GM19397 (cell line): ENCODE results near the gene GYG2.
"Not testable (repeated sequence)": the region's sequence is repeated elsewhere in the genome, so short reads cannot be mapped to it uniquely, and the experiment has no call there.

ENCODE experiments used
- ATAC-seq: cut with Tn5 transposase; IDR thresholded peaks from one replicate; pipeline ENCODE4 v1.9.1; 2021; ENCODE audit warnings: mild to moderate bottlenecking, moderate library complexity; ENCODE audit not compliant: unreplicated experiment

Gene GYG2

DNA sequence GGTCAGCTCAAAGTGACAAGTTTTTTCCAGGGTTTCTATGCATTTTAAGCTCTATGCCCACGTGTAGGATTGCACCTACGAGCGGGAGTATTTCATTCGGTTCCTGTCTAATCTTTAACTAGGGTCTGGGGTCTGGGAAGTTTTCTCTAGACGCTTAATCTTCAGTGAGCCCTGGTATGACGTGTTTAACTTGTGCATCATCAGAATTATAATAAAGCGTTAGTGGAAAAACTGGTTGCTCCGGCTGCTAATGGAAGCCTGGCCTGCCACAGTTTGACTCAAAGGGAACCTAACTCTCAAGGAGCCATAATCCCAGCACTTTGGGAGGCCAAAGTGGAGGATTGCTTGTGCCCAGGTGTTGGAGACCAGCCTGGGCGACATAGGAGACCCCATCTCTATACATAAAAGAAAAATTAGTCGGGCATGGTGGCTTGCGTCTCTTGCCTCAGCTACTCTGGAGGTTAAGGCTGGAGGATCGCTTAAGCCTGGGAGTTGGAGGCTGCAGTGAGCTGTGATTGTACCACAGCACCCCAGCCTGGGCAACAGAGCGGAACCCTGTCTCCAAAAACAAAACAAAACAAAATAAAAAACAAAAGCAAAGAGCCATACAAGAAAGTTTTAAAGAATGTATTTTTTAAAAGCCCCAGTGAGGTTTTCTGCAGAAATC is 70.2 kb downstream of the GYG2 start:
- no peak for ATAC-seq

DNA sequence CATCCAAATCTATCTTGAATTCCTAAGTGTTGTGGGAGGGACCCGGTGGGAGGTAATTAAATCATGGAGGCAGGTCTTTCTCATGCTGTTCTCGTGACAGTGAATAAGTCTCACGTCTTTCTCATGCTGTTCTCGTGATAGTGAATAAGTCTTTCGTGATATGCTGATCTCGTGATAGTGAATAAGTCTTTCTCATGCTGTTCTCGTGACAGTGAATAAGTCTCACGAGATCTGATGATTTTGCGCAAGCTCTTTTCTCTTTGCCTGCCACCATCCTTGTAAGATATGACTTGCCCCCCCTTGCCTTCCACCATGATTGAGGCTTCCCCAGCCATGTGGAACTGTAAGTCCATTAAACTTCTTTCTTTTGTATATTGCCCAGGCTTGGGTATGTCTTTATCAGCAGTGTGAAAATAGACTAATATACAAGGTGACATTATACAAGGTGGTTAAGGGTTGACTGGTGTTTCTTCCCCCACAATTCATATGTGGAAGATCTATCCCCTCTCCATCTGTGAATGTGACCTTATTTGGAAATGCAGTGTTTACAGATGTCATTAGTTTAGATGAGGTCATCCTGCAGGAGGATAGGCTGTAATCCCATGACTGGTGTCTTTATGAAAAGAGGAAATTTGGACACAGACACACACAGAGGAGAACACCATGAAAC is 72.8 kb downstream of the GYG2 start:
- ATAC-seq = no peak

DNA sequence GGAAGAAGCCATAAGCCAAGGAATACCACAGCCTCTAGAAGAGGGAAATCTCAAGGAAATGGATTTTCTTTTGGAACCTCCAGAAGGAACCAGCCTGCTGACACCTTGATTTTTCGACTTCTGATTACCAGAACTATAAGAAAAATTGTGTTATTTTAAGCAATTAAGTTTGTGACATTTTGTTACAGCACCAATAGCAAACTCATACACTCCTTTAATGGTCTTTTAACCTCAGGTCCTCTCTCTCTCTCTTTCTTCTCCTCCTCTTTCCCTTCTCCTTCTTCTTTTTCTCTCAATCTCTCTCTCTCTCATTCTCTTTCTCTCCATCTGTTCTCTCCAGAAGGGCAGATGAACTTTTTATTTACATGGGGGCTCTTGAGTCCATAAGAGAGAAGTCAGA is 74.1 kb downstream of the GYG2 start:
- no peak for ATAC-seq

DNA sequence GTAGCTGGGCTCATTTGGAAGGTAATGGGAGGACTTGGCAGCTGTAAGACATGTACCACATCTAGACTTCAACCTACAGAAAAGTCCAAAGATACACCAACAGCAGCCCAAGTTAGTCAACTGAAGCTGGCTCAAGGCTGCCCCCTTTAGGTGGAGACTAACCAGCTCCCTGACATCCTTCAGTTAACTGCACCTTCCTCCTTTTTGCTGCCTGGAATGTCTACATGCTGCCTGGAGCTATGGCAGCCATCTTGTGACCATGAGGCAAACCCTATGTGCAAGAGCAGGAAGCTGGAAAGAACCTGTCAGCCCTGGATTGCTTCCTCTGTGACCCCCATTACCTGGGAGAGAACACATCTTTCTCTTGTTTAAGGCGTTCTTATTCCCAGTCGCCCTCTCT is 74.6 kb downstream of the GYG2 start:
- ATAC-seq = no peak

DNA sequence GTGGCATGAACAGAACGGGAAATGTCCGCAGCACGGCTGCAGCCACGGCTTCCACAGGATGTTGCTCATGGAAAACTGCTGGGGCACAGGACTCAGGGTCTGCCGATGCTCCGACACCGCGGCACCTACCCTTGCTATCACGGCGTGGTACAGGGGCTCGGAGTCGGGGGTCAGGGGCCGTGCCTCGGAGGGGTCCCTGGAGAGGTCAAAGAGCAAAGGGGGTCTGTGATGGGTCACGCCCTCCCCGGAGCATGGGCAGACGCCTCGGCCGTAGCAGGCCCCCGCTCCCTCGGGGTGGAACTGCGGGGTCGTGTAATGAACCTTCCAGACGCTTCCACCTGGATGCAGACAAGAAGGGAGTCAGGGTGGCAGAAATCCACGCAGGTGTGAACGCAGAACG is 78.6 kb downstream of the GYG2 start:
- no peak for ATAC-seq

DNA sequence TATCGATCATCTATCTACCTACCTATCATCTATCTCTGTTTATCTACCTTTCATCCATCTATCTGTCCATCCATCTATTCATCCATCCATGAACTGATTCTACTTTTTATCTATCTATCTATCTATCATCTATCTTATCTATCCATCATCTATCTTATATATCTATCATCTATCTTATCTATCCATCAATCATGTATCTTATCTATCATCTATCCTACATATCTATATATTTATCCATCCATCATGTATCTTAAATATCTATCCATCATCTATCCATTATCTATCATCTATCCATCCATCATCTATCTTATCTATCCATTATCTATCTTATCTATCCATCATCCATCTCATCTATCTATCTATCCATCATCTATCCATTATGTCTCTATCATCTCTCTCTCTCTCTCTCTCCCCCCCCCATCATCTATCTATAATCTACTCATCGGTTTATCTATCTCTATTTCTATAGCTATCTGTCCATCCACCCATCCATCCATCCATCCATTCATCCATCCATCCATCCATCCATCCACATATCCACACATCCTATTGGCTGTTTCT is 79.5 kb downstream of the GYG2 start:
- no peak for ATAC-seq

DNA sequence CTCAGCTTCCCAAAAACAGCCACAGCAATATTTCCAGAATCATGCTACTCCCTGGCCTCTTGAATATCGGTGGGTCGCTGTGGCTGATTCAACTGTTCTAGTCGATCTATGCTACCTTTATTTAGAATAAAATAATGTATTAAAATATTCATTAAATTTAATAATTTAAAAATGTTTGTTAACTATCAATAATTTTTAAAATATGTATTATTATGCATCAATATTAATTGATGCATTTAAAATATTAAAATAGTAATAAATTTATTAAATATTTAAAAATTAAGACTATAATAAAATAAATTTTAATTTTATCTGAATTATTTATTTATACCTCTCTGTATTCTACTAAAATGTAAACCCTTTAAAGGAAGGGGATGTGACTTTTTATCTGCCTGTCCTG is 81.4 kb downstream of the GYG2 start:
- no peak for ATAC-seq

DNA sequence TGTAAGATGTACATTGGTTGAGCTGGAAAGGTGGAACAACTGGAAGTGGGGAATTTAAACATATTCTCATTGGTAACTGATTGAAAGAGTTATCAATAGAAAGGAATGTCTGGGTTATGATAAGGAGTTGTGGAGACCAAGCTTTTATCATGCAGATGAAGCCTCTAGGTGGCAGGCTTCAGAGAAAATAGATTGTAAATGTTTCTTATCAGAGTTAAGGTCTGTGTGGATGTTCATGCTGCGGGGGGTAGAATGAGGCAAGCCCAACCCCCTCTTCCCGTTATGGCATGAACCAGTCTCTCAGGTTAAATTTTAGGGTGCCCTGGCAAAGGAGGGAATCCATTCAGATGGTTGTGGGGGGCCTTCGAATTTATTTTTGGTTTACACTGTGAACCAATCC is 84.4 kb downstream of the GYG2 start:
- ATAC-seq = no peak

DNA sequence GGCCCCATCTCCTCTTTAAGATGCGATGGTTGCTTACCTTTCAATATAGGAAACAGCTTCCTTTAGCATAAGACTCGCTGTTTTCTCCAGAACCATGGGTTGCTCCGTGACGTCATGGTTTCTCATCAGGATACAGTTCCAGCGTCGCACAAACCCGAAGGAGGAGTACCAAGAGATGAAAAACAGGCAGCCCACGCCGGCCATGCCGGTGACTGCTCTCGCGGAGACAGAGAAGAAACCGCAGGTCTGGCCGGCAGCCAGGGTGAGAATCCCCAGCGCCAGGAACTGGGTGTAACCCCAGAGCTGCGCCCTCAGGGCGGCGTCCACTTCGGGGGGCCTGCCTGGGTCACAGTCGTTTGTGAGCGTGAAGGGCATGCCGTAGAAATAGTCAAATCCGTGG is 89.0 kb downstream of the GYG2 start:
- ATAC-seq = no peak

DNA sequence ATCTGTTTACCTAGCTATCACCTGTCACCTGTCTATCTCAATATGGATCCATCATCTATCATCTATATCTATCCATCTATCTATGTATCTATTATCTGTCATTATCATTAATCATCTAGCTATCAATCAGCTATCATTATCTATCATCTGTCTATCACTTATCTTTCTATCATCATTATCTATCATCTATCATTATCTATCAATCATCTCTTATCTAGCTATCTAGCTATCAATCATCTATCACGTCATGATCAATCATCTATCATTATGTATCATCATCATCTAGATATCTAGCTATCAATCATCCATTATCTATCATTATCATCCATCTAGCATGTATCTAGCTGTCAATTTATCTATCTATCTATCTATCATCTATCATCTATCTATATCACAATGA is 92.5 kb downstream of the GYG2 start:
- ATAC-seq = no peak

DNA sequence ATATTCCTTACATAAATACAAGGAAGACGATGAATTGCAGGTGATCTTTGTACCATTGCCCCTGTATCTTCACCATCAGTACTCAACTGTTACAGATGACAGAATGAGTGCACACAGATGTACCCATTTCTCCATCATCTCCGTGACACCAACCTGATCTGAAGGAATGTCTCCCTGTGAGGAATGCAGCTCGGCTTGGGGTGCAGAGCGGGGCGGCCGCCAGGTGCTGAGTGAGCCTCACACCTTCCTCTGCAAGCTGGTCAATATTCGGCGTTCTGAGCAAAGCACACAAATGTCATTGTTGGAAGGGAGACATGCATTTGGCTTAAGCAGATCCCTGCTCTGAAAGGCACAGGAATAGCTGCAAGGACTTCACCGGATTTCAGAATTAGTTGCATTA is 93.0 kb downstream of the GYG2 start:
- ATAC-seq = no peak

DNA sequence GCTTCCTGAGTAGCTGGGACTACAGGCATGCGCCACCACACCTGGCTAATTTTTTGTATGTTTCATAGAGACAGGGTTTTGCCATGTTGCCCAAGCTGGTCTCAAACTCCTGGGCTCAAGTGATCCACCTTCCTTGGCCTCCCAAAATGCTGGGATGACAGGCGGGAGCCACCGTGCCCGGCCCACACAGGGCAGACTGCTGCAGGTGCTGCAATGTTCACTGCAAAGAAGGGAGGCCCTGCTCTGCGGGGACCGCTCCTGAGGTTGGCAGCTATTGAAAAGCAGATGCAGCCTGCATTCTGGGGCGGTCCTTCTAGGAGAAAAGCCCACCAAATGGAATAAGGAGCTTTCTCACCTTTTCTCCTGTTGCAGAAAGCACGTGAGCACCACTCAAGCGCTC is 95.4 kb downstream of the GYG2 start:
- ATAC-seq = no peak

DNA sequence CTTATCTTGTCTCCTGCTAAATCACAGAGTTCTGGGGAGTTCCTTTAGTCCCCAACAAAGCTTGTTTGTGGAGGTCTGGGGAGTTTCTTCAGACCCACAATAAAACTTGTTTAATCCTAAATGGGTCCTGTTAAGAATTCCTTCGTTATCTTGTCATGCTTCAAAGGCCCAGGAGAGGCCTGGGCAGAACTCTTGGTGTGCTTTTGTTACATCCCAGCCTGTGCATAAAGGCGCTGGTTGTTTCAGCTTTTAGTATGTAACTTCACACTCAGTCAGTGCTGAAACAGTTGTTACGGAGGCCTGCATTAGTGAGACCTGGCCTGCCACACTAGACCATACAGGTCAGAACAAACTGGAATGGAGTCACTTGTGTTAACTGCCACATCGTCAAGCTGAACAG is 97.5 kb downstream of the GYG2 start:
- not testable (repeated sequence) for ATAC-seq

DNA sequence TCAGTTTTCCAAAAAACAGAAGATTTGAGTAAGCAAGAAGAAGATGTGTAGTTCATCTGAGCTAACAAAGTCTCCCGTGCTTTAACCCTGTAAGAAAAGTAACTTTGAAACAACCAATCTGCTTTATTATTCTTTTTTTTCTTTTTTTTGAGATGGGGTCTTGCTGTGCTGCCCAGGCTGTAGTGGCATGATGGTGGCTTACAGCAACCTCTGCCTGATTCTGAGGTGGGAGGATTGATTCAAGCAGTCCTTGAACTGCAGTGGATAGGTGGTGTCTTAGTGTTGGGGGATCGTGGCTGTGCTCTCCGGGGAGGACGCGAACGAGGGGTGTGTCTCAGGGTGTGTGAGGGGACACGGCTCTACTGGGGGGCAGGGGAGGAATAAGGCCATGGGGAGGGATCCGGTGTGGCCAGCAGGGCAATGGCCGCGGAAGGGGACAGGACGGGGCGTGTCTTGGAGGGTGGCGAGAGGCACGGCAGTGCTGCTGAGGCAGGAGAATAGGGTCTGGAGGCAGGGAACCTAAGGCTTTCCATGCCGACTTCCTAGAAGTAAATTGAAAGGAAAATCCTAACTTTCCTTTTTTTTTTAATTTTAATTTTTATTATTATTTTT is 98.0 kb downstream of the GYG2 start:
- ATAC-seq = no peak

DNA sequence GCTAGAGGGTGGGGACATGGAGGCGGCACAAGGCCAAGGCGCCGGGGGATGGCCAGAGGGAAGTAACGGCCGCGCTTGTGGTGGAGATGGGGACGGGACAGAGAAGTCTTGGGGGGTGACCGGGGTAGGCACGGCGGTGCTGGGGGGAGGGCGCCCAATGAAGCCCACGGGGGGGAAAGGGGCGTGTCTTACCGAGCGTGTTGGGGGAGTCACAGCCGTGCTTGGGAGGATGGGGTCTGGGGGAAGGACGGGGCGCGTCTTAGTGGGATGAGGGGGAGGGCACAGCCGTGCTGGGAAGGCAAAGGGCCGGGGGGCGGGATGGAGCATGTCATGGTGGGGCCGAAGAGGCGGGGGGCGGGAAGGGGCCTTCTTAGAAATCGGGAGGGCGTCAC is 99.5 kb downstream of the GYG2 start:
- no peak for ATAC-seq

DNA sequence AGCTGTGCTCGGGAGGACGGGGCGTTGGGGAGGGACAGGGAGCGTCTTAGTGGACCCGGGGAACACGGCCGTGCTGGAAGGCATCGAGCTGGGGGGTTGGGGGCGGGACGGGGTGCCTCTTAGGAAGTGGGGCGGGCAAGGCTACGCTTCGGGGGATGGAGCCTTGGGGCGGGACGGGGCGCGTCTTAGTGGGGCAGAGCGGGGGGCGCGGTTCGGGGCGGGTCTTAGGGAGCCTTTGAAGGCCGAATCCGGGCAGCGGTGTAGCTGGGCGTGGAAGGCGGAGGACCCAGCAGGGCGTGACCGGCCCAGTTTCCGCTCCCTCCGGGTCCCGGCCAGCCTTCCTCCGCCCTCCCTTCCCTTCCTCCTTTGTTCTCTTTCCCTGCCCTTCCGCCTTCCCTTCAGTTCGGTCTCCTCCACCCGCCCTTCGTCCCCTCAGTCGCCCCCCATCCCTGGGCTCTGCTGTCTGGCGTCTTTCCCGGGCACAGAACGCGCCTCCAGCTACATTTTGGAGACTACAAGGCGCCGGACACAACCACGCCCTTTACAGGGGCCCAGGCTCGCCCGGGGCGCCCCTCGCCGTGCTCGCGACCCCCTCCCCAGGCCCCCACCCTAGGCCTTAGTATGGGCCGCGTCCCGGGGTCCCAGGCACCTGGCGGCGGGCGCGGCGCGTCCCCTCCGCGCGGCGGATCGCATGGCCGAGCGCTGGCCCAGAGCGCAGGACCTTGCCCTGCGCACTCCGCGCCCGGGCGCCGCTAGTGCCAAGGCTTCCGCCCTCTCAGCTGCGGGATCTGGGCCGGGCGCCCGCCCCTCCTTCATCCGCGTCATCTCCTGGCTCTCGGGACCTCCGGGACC is 100.1 kb downstream of the GYG2 start, which contains the start of gene ARSD:
Gene ARSD, minus strand, starts transcription at position 757 of the 852 bp plus-strand sequence. Its CDS starts 64 bp downstream, at position 693.
- ATAC-seq = peak; percentile 86

DNA sequence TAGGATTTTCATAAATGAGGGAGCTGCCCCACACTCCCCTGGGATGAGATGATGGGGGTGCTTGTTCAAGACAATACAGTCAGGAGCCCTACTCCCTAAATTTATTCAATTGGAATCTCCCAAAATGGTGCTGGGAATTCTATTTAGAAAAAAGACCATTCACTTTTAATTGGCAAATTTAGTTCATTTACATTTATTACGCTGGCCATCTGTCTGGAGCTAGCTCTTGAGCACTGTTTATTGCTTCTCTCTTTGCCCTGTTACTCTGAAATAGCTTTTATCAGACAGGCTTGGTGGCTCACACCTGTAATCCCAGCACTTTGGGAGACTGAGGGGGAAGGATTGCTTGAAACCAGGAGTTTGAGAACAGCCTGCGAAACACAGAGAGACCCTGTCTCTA is 102.4 kb downstream of the GYG2 start:
- no peak for ATAC-seq

DNA sequence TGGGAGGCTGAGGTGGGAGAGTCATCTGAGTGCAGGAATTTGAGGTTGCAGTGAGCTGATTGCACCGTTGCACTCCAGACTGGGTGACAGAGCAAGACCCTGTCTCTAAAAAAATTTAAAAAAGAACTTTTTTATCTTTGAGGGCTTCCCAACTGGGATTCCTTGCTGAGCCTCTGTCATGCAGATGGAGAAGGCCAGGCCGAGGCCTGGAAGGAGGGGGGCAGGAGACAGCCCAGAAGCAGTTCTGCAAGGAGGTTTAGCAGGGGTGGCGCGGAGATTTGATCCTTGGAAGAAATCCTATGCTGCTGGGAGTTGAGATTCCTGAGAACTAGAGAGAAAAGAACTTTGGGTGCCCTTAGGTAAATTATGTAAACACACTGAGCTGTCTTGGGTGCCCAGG is 102.9 kb downstream of the GYG2 start:
- no peak for ATAC-seq
